Activated naive CD4-positive, alpha-beta T cell treated with anti-CD3 and anti-CD28 coated beads, Interleukin-2, amount 50 U/mL, for 24 hours (primary cell): ENCODE results near the gene SRP72.
A peak's percentile ranks its signal among the peaks of the same experiment; 100 is the strongest.
"Not testable (repeated sequence)": the region's sequence is repeated elsewhere in the genome, so short reads cannot be mapped to it uniquely, and the experiment has no call there.

Experiments
- H3K27ac Mint-ChIP-seq: one replicate; pipeline ENCODE4 v1.8.0; 2021; ENCODE audit warnings: mild to moderate bottlenecking, mixed read lengths
- H3K27me3 Mint-ChIP-seq: one replicate; pipeline ENCODE4 v1.8.0; 2021; ENCODE audit warnings: mixed read lengths
- H3K36me3 Mint-ChIP-seq: one replicate; pipeline ENCODE4 v1.8.0; 2021; ENCODE audit warnings: mixed read lengths
- H3K4me1 Mint-ChIP-seq: one replicate; pipeline ENCODE4 v1.8.0; 2021; ENCODE audit warnings: mixed read lengths
- H3K4me3 Mint-ChIP-seq: one replicate; pipeline ENCODE4 v1.8.0; 2021; ENCODE audit warnings: mild to moderate bottlenecking, mixed read lengths
- H3K9me3 Mint-ChIP-seq: one replicate; pipeline ENCODE4 v1.8.0; 2021; ENCODE audit warnings: mixed read lengths

SRP72 gene

DNA sequence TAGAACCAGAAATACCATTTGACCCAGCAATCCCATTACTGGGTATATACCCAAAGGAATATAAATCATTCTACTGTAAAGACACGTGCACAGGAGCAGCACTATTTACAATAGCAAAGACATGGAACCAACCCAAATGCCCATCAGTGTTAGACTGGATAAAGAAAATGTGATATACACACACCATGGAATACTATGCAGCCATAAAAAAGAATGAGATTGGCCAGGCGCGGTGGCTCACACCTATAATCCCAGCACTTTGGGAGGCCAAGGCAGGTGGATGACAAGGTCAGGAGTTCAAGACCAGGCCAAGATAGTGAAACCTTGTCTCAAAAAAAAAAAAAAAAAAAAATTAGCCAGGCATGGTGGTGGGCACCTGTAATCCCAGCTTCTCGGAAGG, 17.9 kb upstream of the SRP72 start:
- not testable (repeated sequence) for H3K9me3 Mint-ChIP-seq, H3K27me3 Mint-ChIP-seq, H3K4me3 Mint-ChIP-seq
- H3K4me1 Mint-ChIP-seq, result peaks cover 10% of the 10 kb centered on the region
- peak overlapping the region; percentile 12 for H3K27ac Mint-ChIP-seq
- H3K36me3 Mint-ChIP-seq, result peaks cover 27% of the 10 kb centered on the region

DNA sequence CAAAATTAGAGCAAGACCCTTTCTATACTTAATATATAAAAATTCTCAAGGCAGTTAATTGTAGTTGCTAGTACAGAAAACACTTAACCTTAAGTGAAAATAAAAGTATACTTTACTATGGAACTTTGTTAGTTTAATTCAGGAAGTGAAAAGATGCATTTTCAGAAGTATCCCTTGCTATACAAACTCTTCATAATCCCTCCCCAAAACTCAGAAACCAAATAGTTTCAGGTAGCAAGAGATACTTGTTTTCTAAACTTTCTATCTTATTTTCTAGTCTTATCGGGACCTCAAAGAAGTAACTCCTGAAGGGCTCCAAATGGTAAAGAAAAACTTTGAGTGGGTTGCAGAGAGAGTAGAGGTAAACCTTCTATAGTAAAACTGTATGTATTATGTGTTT, 17.1 kb upstream of the SRP72 start:
- no peak overlapping the region for H3K27ac Mint-ChIP-seq
- H3K27me3 Mint-ChIP-seq, result no peaks in the 10 kb centered on the region
- no peaks in the 10 kb centered on the region for H3K9me3 Mint-ChIP-seq
- no peak overlapping the region for H3K4me3 Mint-ChIP-seq
- peaks cover 4% of the 10 kb centered on the region for H3K4me1 Mint-ChIP-seq
- peaks cover 27% of the 10 kb centered on the region for H3K36me3 Mint-ChIP-seq

DNA sequence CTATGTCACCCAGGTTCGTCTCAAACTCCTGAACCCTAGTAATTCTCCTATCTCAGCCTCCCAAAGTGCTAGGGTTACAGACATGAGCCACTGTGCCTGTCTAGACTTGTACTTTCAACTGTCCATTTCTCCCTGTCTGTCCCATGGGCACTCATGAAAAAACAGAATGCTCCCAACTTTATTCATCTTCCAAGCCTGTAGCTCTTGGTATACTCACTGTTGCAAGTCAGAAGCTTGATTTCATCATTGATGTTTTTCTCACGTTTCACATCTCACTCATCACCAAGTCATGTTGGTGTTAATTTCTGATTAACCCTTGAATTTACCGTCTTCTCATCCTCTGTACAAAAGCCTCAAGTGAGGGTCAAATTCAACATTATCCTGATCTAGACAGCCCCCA, 7.3 kb upstream of the SRP72 start:
- Mint-ChIP-seq H3K4me1 (peaks cover 42% of the 10 kb centered on the region), H3K27me3 (no peaks in the 10 kb centered on the region), H3K27ac (peak overlapping the region; percentile 97), H3K4me3 (peak overlapping the region; percentile 57), H3K9me3 (no peaks in the 10 kb centered on the region), H3K36me3 (peaks cover 26% of the 10 kb centered on the region)

DNA sequence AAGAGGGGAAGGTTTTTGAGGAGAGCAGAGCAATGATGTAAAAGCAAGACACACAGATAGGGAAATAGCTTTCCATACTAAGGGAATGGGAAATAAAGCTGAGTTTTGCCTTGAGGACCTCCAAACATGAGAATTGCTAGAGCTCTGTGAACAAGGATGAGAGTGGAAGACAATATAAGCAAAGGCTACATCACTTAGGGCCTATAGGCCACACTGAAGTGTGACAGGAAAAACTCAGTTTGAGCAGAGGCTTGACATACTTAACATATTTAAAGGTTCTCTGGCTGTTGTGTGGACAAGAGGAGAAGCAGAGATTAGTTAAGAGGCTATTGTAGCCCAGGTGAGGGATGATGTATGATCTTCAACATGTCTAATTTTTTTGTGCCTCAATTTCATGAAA, 5.3 kb upstream of the SRP72 start:
- Mint-ChIP-seq H3K27ac (peak overlapping the region; percentile 37), H3K4me3 (no peak overlapping the region), H3K27me3 (no peaks in the 10 kb centered on the region), H3K9me3 (no peaks in the 10 kb centered on the region), H3K36me3 (peaks cover 15% of the 10 kb centered on the region), H3K4me1 (peaks cover 51% of the 10 kb centered on the region)

DNA sequence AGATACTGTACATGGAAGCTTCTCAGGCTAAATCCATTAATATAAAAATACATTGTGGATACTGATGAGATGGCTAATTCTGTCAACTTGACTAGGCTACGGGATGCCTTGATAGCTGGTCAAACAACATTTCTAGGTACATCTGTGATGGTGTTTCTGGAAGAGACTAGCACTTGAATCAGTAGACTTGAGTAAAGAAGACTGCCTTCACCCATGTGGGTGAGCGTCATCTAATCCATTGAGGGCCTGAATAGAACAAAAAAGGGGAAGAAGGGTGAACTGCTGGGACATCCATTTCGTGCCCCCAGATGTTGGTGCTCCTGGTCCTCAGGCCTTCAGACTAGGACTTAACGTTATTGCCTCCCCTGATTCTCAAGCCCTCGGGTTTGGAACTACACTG, 3.7 kb upstream of the SRP72 start:
- peaks cover 22% of the 10 kb centered on the region for H3K36me3 Mint-ChIP-seq
- peak overlapping the region; percentile 30 for H3K27ac Mint-ChIP-seq
- H3K4me1 Mint-ChIP-seq, result peaks cover 63% of the 10 kb centered on the region
- no peaks in the 10 kb centered on the region for H3K27me3 Mint-ChIP-seq
- no peaks in the 10 kb centered on the region for H3K9me3 Mint-ChIP-seq
- H3K4me3 Mint-ChIP-seq, result no peak overlapping the region

DNA sequence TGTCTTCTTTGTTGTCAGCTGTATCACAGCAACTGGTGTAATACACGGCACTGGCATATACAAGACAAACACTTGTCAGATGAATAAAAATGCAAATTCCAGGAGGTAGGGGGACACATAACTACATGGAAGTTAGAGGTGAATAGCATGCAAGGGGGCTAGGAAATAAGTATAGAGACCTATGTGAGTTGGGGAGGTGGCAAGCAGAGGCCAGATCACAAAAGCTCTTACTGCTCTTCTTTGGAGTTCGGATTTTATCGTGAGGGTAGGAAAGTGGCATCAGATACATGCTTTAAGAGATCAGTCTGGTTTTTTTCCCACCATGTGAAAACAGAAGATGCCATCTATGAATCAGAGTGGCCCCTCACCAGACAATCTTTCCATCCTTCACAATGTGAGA, 2.8 kb upstream of the SRP72 start:
- no peaks in the 10 kb centered on the region for H3K9me3 Mint-ChIP-seq
- H3K4me1 Mint-ChIP-seq, result peaks cover 71% of the 10 kb centered on the region
- H3K36me3 Mint-ChIP-seq, result peaks cover 22% of the 10 kb centered on the region
- H3K27me3 Mint-ChIP-seq, result no peaks in the 10 kb centered on the region
- H3K27ac Mint-ChIP-seq, result no peak overlapping the region
- peak overlapping the region; percentile 34 for H3K4me3 Mint-ChIP-seq

DNA sequence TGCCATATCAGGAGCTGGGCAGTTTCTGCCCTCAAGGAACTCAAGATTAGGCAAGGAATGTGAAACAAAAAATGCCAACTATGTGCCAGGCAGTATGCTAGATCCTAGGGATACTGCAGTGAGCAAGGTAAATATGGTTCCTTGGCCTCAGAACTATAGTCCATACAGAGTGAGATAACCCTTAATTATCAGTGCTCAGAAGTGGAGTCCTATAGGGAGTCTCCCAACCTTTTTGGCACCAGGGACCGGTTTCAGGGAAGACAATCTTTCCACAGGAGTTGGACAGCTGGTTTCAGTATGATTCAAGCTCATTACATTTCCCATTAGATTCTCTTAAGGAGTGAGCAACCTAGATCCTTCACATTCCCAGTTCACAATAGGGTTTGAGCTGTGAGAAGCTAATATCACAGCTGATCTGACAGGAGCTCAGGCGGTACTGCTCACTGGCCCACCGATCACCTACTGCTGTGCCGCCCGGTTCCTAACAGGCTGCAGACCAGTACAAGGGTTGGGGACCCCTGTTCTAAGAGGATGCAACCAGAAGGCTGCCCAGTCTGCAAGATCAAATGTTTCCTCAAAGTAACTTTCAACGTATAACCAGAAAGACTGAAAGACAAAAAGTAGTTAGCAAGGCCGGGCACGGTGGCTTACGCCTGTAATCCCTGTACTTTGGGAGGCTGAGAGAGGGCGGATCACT, 1.7 kb upstream of the SRP72 start:
- H3K27ac Mint-ChIP-seq, result peak overlapping the region; percentile 98
- H3K9me3 Mint-ChIP-seq, result no peaks in the 10 kb centered on the region
- peak overlapping the region; percentile 98 for H3K4me3 Mint-ChIP-seq
- H3K4me1 Mint-ChIP-seq, result peaks cover 69% of the 10 kb centered on the region
- H3K36me3 Mint-ChIP-seq, result peaks cover 21% of the 10 kb centered on the region
- H3K27me3 Mint-ChIP-seq, result no peaks in the 10 kb centered on the region

DNA sequence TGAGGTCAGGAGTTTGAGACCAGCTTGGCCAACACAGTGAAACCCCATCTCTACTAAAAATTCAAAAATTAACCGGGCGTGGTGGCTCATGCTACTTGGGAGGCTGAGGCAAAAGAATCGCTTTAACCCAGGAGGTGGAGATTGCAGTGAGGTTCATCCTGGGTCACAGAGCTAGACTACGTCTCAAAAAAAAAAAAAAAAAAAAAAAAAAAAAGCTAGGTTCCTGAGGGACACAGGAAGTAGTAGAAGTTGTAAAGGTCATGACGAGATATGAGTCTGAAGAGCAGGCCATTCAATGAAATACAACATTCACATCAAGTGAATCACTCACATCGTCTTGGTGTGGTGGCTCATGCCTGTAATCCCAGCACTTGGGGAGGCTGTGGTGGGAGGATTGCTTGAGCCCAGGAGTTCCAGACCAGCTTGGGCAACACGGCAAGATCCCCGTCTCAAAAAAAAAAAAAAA, 1.1 kb upstream of the SRP72 start:
- H3K36me3 Mint-ChIP-seq, result peaks cover 21% of the 10 kb centered on the region
- H3K27me3 Mint-ChIP-seq, H3K9me3 Mint-ChIP-seq: not testable (repeated sequence)
- H3K4me3 Mint-ChIP-seq, result peak overlapping the region; percentile 98
- H3K27ac Mint-ChIP-seq, result peak overlapping the region; percentile 98
- H3K4me1 Mint-ChIP-seq, result peaks cover 69% of the 10 kb centered on the region

DNA sequence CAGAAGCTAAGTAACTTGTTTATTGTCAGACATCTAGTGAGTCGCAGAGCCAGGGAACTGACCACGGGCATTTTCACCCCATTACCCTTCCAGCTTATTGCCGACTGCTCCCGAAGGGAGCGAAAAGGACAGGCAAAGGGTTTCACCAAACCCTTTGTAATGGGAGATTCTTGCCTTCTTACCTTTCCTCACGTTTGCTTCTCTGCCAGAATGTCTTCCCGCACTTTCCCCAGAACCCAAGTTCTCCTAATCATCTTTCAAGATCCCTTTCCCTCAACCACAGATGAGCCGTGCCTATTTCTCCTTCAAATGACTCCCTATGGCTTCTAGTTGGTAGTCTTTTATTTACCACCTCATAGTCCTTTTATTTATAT, 520 bp upstream of the SRP72 start:
- H3K36me3 Mint-ChIP-seq, result peaks cover 19% of the 10 kb centered on the region
- peak overlapping the region; percentile 98 for H3K27ac Mint-ChIP-seq
- H3K4me1 Mint-ChIP-seq, result peaks cover 69% of the 10 kb centered on the region
- no peaks in the 10 kb centered on the region for H3K27me3 Mint-ChIP-seq
- no peaks in the 10 kb centered on the region for H3K9me3 Mint-ChIP-seq
- peak overlapping the region; percentile 98 for H3K4me3 Mint-ChIP-seq

DNA sequence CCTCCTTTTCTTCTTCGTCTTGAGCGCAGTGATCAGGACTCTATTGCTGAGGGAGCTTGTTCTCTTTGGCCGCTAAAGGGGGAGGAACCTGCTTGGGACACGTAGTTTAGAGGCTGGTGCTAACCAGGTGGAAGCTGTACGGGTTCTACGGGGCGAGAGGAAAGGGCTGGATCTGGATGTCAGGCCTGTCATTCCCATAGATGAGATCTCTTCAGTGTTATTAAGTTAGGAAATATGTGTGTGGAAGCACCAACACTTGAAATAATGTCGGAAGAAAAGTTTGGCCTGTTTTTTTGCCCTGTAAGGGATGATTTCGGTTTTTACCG, 643 bp downstream of the SRP72 start:
- Mint-ChIP-seq H3K36me3 (peaks cover 15% of the 10 kb centered on the region), H3K27ac (peak overlapping the region; percentile 98), H3K4me1 (peaks cover 65% of the 10 kb centered on the region), H3K9me3 (no peaks in the 10 kb centered on the region), H3K27me3 (no peaks in the 10 kb centered on the region), H3K4me3 (peak overlapping the region; percentile 98)

DNA sequence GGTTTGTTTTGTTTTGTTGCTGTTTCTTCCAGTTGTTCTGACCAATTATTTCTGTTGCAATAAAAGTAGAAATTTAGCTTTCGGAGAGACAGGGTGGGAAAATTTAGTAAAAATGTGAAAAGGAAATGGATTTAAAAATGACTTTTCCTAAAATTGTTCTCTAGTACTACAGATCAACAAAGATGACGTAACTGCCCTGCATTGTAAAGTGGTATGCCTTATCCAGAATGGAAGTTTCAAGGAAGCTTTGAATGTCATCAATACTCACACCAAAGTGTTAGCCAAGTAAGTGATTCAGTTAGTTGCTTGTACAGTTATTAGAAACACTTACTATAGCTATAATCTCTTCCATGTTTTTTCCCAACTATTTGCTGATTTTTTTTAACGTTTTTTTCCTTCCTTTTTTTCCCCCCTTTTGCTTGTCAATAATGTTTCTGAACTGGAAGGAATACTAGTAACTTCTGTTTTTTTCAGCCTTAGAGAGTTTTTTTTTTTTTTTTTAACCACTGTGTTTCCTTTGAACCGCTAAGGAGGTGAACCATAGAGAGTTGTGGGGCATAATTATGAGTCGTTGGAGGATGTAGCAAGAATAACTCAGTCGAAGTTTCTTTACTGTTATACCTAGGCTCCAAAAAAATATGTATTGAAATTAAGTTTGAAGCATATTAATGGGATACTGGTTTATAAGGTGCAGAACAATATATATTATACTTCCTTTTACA, 2.2 kb downstream of the SRP72 start:
- Mint-ChIP-seq H3K4me1 (peaks cover 53% of the 10 kb centered on the region), H3K27me3 (no peaks in the 10 kb centered on the region), H3K36me3 (peaks cover 20% of the 10 kb centered on the region), H3K4me3 (peak overlapping the region; percentile 98), H3K9me3 (no peaks in the 10 kb centered on the region), H3K27ac (peak overlapping the region; percentile 73)

DNA sequence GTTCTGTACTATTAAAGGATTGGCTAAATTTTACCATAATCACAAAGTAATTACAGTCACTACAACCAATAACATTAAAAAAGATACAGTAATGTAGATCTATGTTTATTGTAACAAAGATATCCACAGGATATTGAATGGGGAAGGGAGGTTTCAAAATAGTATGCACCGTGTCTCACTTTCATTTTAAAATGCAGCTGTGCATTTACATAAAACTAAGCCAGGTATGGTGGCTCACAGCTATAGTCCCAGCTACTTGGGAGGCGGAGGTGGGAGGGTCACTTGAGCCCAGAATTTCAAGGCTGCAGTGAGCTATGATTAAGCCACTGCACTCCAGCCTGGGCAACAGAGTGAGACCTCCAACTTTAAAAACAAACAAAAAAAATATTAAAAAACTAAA, 8.5 kb downstream of the SRP72 start:
- Mint-ChIP-seq H3K4me3 (no peak overlapping the region), H3K9me3 (no peaks in the 10 kb centered on the region), H3K36me3 (peaks cover 20% of the 10 kb centered on the region), H3K4me1 (peaks cover 3% of the 10 kb centered on the region), H3K27me3 (no peaks in the 10 kb centered on the region), H3K27ac (no peak overlapping the region)

DNA sequence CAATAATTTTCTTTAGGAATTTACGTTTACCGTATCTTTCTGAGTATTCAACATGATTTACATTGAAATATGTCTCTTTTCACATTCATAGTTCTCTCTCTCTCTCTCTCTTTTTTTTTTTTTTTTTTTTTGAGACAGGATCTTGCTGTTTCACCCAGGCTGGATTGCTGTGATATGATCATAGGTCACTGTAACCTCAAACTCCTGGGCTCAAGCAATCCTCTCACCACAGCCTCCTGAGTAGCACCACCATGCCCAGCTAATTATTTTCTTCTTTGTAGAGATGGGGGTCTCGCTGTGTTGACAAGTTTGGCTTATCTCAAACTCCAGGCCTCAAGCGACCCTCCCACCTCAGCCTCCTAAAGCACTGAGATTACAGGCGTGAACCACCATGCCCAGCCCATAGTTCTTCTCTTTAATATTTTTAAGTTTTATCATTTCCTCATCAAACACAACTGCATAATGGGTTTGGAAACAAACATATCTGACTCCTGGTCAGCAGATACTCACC, 9.8 kb downstream of the SRP72 start:
- H3K27ac Mint-ChIP-seq, result no peak overlapping the region
- H3K27me3 Mint-ChIP-seq, result no peaks in the 10 kb centered on the region
- H3K36me3 Mint-ChIP-seq, result peaks cover 20% of the 10 kb centered on the region
- no peaks in the 10 kb centered on the region for H3K9me3 Mint-ChIP-seq
- no peak overlapping the region for H3K4me3 Mint-ChIP-seq
- H3K4me1 Mint-ChIP-seq, result no peaks in the 10 kb centered on the region

DNA sequence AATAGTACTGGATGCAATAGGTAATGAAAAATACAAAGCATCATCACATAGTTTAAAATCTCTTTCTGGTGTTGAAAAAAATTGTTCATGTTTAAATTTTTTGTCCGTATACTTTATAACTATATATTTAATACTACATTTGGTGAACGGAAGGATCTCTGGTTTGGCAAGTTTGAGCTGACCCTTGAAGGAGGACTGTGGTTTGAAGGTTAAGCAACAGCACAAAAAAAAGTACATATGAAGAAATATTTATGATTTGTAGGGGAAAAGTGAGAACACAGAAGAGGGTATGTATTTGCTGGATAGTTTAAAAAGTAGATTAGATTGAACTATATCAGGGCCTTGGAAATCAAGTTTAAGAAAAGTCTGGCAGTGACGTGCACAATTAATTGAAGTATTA, 13.3 kb downstream of the SRP72 start:
- Mint-ChIP-seq H3K27me3 (no peaks in the 10 kb centered on the region), H3K9me3 (no peaks in the 10 kb centered on the region), H3K4me1 (no peaks in the 10 kb centered on the region), H3K27ac (no peak overlapping the region), H3K36me3 (peaks cover 20% of the 10 kb centered on the region), H3K4me3 (no peak overlapping the region)

DNA sequence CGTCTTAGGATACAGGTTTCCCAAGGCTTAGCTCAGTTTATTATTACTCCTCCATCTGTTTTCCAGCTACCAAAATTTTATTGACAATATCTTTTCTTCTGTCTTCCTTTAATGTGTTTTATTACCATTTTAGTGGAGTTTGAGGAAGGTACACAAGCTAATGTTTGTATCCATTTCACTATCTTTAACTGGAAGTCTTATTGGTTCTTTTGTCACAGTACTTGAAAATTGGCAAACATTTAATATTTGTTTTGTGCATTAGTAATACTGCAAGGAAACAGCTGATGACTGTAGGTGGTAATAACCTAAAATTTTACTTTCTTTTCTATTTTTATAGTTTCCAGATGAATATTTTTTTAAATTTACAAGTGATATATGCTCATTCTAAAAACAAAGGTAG, 28.8 kb downstream of the SRP72 start:
- Mint-ChIP-seq H3K27ac (no peak overlapping the region), H3K9me3 (no peaks in the 10 kb centered on the region), H3K4me3 (no peak overlapping the region), H3K36me3 (peaks cover 34% of the 10 kb centered on the region), H3K27me3 (no peaks in the 10 kb centered on the region), H3K4me1 (no peaks in the 10 kb centered on the region)

DNA sequence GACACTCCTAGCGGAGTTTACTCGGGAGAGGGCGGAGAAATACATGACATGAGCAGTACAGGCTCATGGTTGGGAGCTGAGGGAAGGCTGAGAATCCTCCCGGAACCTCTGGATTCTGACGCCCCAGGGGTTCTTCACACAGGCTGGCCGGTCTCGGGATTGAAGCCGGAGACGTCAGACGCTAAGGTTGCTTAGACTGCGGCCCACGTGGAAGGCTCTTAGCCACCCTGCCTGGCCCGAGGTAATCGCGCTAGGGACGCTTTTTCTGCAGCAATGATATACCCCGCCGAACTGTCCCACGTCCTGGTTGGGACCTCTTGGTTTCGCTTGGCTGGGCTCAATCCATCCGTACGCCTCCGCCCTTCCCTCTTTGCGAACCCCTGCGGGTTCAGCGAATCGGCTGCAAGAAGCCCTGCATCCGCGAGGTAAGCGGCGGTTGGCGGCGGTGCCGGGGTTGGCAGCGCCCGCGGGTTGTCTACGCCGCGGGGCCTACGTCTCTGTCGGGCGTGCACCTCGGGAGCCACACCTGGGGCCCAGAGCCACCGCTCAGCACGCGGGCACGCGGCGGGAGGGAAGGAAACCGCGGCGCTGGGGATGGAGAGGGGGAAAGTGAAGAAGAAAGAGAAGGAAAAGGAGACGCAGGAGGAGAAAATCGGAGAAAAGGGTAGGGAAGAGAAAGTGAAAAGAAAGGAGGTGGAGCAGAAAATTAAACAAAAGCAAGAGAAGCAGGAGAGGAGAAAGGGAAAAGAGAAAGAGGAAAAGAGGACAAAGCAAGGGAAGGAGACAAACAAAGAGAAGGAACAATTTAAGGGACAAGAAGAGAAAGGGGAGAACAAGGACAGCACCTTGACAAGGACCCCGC, 38.1 kb downstream of the SRP72 start, which contains the start of gene ARL9:
Gene ARL9, plus strand, starts transcription at position 523 of the 862 bp plus-strand sequence. Its CDS starts 72 bp downstream, at position 595.
- peaks cover 8% of the 10 kb centered on the region for H3K36me3 Mint-ChIP-seq
- peak within 1 kb of the TSS; percentile 81 for H3K27ac Mint-ChIP-seq
- H3K4me3 Mint-ChIP-seq, result peak within 1 kb of the TSS; percentile 91
- H3K4me1 Mint-ChIP-seq, result peaks cover 15% of the 10 kb centered on the region
- H3K9me3 Mint-ChIP-seq, result no peaks in the 10 kb centered on the region
- H3K27me3 Mint-ChIP-seq, result peaks cover 2% of the 10 kb centered on the region
